ENCODE measurements around the gene ACHE. TPM values are rescaled to one million over a fixed set of nuclear protein-coding genes. Genes with fewer than 3 reads are reported as not detected.

Gene ACHE
- polyA plus RNA-seq (2011; rRNA removed), result 0.17 and 0.26 TPM in 2 replicates
- polyA plus RNA-seq (2012; cell fraction: cytosol; rRNA removed), result 1.2 and 1.4 TPM in 2 replicates
- 9.1 and 11.7 TPM in 2 replicates for polyA plus RNA-seq (2012; cell fraction: nucleus; rRNA removed)
- 0.62 to 0.92 TPM (median 0.69 TPM) in 3 replicates for polyA plus RNA-seq (2017; fragmentation: RNase III; extraction: RNeasy Plus Mini Kit Qiagen cat#74134 plus additional on column Dnase treatment)
- 0.44 and 0.91 TPM in 2 replicates for polyA minus RNA-seq (2011; rRNA and poly(A)+ RNA removed)

DNA sequence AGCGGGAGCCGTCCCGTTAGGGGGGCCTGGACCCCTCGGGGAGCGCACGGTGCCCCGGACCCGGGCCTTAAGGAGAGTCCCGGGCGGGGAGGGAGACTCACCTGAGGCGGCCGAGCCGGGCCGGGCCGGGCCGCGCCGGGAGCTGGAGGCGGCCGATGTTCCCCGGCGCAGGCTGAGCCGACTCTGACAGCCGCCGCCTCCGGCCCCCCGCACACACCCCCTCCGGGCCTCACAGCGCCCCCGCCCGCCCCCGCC, at the start of gene ACHE:
Gene ACHE (minus strand): TSS at position 188 of the 255 bp plus-strand sequence. CDS start 1,656 bp downstream, outside the sequence.
- H3K27ac ChIP-seq, result peak within 1 kb of the TSS; percentile 20 to 69; a peak in 5 of 6 replicates
- ATAC-seq, result peak; percentile 31 to 59; a peak in 3 of 6 replicates
- H3K4me3 ChIP-seq, result peak within 1 kb of the TSS; percentile 49
- no peak for FAIRE-seq
- ChIA-PET POLR2A (interaction anchor here (1.1 kb wide), 1 partner anchor 163 kb away, joined by 3 read pairs; no protein-coding TSS in a partner anchor), CTCF (interaction anchor here (0.6 to 5.0 kb wide), 23 partner anchors 9 to 396 kb away, joined by 3 to 71 read pairs (median 10); partner anchors contain the start of genes PLOD3, SLC12A9 and ZNHIT1)
- H3K4me1 ChIP-seq, result peaks cover 32% of the 10 kb centered on the region
- H3K9me3 ChIP-seq, result no peaks in the 10 kb centered on the region
- H3K4me2 ChIP-seq, result peak within 1 kb of the TSS; percentile 98
- WGBS (ENCODE audit: missing lambda C conversion rate), result 0% methylated on average over 10 of the region's 32 CpGs
- no peak for DNase-seq (ENCODE audit: low read depth in 1 of 2, low spot score in 1 of 2)
- TF ChIP-seq, protein P1, sequence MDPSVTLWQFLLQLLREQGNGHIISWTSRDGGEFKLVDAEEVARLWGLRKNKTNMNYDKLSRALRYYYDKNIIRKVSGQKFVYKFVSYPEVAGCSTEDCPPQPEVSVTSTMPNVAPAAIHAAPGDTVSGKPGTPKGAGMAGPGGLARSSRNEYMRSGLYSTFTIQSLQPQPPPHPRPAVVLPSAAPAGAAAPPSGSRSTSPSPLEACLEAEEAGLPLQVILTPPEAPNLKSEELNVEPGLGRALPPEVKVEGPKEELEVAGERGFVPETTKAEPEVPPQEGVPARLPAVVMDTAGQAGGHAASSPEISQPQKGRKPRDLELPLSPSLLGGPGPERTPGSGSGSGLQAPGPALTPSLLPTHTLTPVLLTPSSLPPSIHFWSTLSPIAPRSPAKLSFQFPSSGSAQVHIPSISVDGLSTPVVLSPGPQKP (IDR thresholded peaks at IDR 0.05; ENCODE audit: low read depth, low read length), result no peak
- no peak for TF ChIP-seq SREBF2 (IDR thresholded peaks at IDR 0.05)
- TF ChIP-seq EHMT2 (IDR thresholded peaks at IDR 0.05; ENCODE audit: low read depth), result no peak
- no peak for TF ChIP-seq EHF (CRISPR knock-in tag; IDR thresholded peaks at IDR 0.05)
- TF ChIP-seq FOXS1 (CRISPR knock-in tag; IDR thresholded peaks at IDR 0.05), result no peak
- no peak for TF ChIP-seq NR3C1 (IDR thresholded peaks at IDR 0.05)
- no peak for TF ChIP-seq HOXB13 (CRISPR knock-in tag; IDR thresholded peaks at IDR 0.05; ENCODE audit: low read depth)
- no peak for TF ChIP-seq JUNB (IDR thresholded peaks at IDR 0.05)
- TF ChIP-seq, protein P2, sequence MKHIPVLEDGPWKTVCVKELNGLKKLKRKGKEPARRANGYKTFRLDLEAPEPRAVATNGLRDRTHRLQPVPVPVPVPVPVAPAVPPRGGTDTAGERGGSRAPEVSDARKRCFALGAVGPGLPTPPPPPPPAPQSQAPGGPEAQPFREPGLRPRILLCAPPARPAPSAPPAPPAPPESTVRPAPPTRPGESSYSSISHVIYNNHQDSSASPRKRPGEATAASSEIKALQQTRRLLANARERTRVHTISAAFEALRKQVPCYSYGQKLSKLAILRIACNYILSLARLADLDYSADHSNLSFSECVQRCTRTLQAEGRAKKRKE (CRISPR knock-in tag; IDR thresholded peaks at IDR 0.05; ENCODE audit: low read depth), result no peak
- no peak for TF ChIP-seq HDAC2 (IDR thresholded peaks at IDR 0.05)
- TF ChIP-seq HEYL (CRISPR knock-in tag; IDR thresholded peaks at IDR 0.05), result no peak
- TF ChIP-seq RARB (CRISPR knock-in tag; IDR thresholded peaks at IDR 0.05), result no peak
- no peak for TF ChIP-seq KDM5A (IDR thresholded peaks at IDR 0.05)
- TF ChIP-seq ESRRA (IDR thresholded peaks at IDR 0.05; ENCODE audit: borderline replicate concordance, low read length), result no peak
- TF ChIP-seq RCOR1 (IDR thresholded peaks at IDR 0.05; ENCODE audit: low read depth, low read length), result no peak
- no peak for TF ChIP-seq TFCP2L1 (CRISPR knock-in tag; IDR thresholded peaks at IDR 0.05)
- no peak for TF ChIP-seq CBX2 (IDR thresholded peaks at IDR 0.05; ENCODE audit: borderline replicate concordance, low read depth)

DNA sequence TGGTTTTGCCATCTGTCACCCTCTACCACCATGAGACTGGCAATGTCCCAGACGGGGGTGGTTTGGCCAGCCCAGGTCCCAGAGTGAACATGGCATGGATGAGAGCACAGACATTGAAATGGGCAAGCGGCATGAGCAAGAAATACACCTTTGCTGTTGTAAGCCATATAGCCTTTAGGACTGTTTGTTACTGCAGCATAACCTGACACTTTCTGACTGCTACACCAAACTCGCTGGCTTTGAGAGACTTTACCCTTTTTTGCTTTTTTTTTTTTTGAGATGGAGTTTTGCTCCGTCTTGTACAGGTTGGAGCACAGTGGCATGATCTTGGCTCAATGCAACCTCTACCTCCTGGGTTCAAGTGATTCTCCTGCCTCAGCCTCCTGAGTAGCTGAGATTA, 48.5 kb upstream of the ACHE start:
- TF ChIP-seq RFX5 (IDR thresholded peaks at IDR 0.05) (no peak), KDM1A (IDR thresholded peaks at IDR 0.05; ENCODE audit: low read depth) (peak; percentile 29; the same call in 1 of the 2 replicates)
- POLR2A ChIA-PET, result no interaction called here
- 59% methylated on average over 4 of the region's 4 CpGs for WGBS (ENCODE audit: missing lambda C conversion rate)

DNA sequence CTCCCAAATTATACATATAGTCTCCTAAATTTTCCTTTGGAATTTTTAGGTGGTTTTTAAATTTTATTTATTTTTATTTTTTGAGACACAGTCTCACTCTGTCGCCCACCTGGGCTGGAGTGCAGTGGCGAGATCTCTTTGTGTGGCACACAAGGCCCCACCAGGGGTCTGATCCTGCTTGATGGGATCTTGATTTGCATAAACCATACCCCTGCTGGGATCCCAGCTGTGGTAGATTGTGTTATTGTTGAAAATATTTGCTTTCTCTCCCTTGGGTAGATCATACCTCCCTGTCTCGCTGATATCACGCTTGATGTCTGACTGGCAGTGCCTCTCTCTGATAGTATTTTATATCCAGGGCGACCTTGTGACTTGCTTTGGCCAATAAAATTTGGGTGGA, 48.0 kb upstream of the ACHE start:
- DNase-seq (ENCODE audit: low read depth in 1 of 2, low spot score in 1 of 2) (no peak), FAIRE-seq (no peak), ATAC-seq (no peak)
- WGBS (ENCODE audit: missing lambda C conversion rate), result 77% methylated on average over 5 of the region's 5 CpGs
- no peak overlapping the region for H3K4me2 ChIP-seq
- CTCF ChIA-PET, result interaction anchor here (0.6 to 1.2 kb wide), 4 partner anchors 15 to 224 kb away, joined by 3 read pairs; no protein-coding TSS in a partner anchor
- H3K4me1 ChIP-seq, result peaks cover 14% of the 10 kb centered on the region
- no peak overlapping the region for H3K4me3 ChIP-seq
- H3K27ac ChIP-seq, result no peak overlapping the region
- POLR2A ChIA-PET, result no interaction called here
- H3K9me3 ChIP-seq, result peaks cover 26% of the 10 kb centered on the region
- TF ChIP-seq, protein P3, sequence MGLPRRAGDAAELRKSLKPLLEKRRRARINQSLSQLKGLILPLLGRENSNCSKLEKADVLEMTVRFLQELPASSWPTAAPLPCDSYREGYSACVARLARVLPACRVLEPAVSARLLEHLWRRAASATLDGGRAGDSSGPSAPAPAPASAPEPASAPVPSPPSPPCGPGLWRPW (IDR thresholded peaks at IDR 0.05), result no peak
- TF ChIP-seq EHMT2 (IDR thresholded peaks at IDR 0.05; ENCODE audit: low read depth) (no peak), CHD4 (IDR thresholded peaks at IDR 0.05; ENCODE audit: borderline replicate concordance) (no peak), RNF2 (IDR thresholded peaks at IDR 0.05; ENCODE audit: borderline replicate concordance, low read depth) (no peak), TP53 (CRISPR knock-in tag; IDR thresholded peaks at IDR 0.05) (no peak), FOXS1 (CRISPR knock-in tag; IDR thresholded peaks at IDR 0.05) (no peak)
- TF ChIP-seq, protein P4, sequence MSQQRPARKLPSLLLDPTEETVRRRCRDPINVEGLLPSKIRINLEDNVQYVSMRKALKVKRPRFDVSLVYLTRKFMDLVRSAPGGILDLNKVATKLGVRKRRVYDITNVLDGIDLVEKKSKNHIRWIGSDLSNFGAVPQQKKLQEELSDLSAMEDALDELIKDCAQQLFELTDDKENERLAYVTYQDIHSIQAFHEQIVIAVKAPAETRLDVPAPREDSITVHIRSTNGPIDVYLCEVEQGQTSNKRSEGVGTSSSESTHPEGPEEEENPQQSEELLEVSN (IDR thresholded peaks at IDR 0.05; ENCODE audit: borderline replicate concordance, low read depth), result no peak
- TF ChIP-seq, protein P5, sequence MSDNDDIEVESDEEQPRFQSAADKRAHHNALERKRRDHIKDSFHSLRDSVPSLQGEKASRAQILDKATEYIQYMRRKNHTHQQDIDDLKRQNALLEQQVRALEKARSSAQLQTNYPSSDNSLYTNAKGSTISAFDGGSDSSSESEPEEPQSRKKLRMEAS (IDR thresholded peaks at IDR 0.05), result no peak

More for the DNA sequence above, 48.5 kb upstream of the ACHE start:
- H3K4me2 ChIP-seq, result no peak overlapping the region
- CTCF ChIA-PET, result interaction anchor here (0.6 to 2.8 kb wide), 7 partner anchors 14 to 281 kb away, joined by 3 to 7 read pairs (median 3); no protein-coding TSS in a partner anchor
- DNase-seq (ENCODE audit: low read depth in 1 of 2, low spot score in 1 of 2) (no peak), ATAC-seq (no peak), FAIRE-seq (no peak)
- H3K27ac ChIP-seq, result no peak overlapping the region
- no peak overlapping the region for H3K4me3 ChIP-seq
- peaks cover 24% of the 10 kb centered on the region for H3K9me3 ChIP-seq
- peaks cover 14% of the 10 kb centered on the region for H3K4me1 ChIP-seq
